ENCODE results near the gene SLC39A11. TPM values are rescaled to one million over a fixed set of nuclear protein-coding genes. Genes with fewer than 3 reads are reported as not detected.
A peak's percentile ranks its signal among the peaks of the same experiment; 100 is the strongest.

Gene SLC39A11
- total RNA-seq = 27.2 and 34.8 TPM in 2 replicates

DNA sequence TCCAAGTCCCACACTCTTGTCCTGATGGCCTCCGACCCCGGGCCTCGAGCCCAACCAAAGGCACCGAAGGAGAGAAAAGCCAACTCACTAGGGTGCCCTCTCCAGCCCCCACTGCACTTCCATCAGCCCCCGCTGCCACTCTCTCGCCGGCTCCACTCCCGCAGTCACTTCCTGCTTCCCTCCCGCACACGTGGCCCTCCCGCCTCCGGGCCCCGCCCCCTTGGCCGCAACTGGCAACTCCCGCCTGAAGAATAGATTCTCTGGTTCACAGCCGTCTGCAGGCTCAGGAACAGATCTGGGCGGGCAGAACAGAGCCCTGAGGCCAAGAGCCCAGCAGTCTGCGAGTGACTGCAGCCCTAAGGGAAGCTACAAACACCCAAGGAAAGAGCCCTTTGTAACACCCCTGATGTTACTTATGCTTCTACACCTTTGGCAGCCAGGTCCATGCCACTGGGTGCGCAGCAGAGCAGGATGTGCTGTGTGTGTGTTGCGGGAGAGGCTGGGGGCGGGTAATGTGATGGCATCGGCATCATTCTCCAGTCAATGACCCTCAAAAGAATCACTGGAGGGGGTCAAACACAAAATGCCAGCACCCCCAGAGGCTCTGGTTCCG lies at the start of gene SLC39A11:
TSS of gene SLC39A11 (minus strand) at position 166 of the 613 bp plus-strand sequence. CDS start 3,924 bp downstream, outside the sequence.
- Mint-ChIP-seq H3K36me3 (ENCODE audit: low read depth) (peaks cover 8% of the 10 kb centered on the region), H3K27ac (peak within 1 kb of the TSS; percentile 91), H3K4me3 (peak within 1 kb of the TSS; percentile 99), H3K4me1 (peaks cover 25% of the 10 kb centered on the region), H3K9me3 (no peaks in the 10 kb centered on the region), H3K27me3 (peaks cover 7% of the 10 kb centered on the region)
- peak; percentile 98 for ATAC-seq (ENCODE audit: low read depth)
- no peak for TF ChIP-seq CTCF (IDR thresholded peaks at IDR 0.05)
- ChIA-PET CTCF (no interaction called here), POLR2A (interaction anchor here (0.9 to 1.6 kb wide), 3 partner anchors 40 to 71 kb away, joined by 13 to 16 read pairs (median 13); no protein-coding TSS in a partner anchor)
- DNase-seq = peak; percentile 79
- intact Hi-C loops (cut with micrococcal nuclease) = loop anchor here (1.0 to 2.0 kb wide), 5 partner anchors 40 to 140 kb away; a partner anchor contains a TSS

GRCh38 chr17:73141411-73141810 lies 48.9 kb upstream of the SLC39A11 start:
- H3K9me3 Mint-ChIP-seq = peaks cover 18% of the 10 kb centered on the region
- peaks cover 5% of the 10 kb centered on the region for H3K4me1 Mint-ChIP-seq
- intact Hi-C loops (cut with micrococcal nuclease) = no loop called here
- H3K36me3 Mint-ChIP-seq (ENCODE audit: low read depth) = no peaks in the 10 kb centered on the region
- ATAC-seq (ENCODE audit: low read depth) (no peak), DNase-seq (no peak)
- POLR2A ChIA-PET = no interaction called here
- CTCF ChIA-PET = no interaction called here
- H3K4me3 Mint-ChIP-seq = no peak overlapping the region
- no peak for TF ChIP-seq CTCF (IDR thresholded peaks at IDR 0.05)
- no peak overlapping the region for H3K27ac Mint-ChIP-seq
- peaks cover 9% of the 10 kb centered on the region for H3K27me3 Mint-ChIP-seq

GRCh38 chr17:73140566-73140965 lies 48.1 kb upstream of the SLC39A11 start:
- H3K4me1 Mint-ChIP-seq = peaks cover 5% of the 10 kb centered on the region
- no peak for TF ChIP-seq CTCF (IDR thresholded peaks at IDR 0.05)
- POLR2A ChIA-PET = no interaction called here
- no peak for DNase-seq
- CTCF ChIA-PET = no interaction called here
- no peaks in the 10 kb centered on the region for H3K36me3 Mint-ChIP-seq (ENCODE audit: low read depth)
- peaks cover 14% of the 10 kb centered on the region for H3K9me3 Mint-ChIP-seq
- intact Hi-C loops (cut with micrococcal nuclease) = no loop called here
- H3K27ac Mint-ChIP-seq = no peak overlapping the region
- ATAC-seq (ENCODE audit: low read depth) = no peak
- peaks cover 9% of the 10 kb centered on the region for H3K27me3 Mint-ChIP-seq
- H3K4me3 Mint-ChIP-seq = no peak overlapping the region

DNA sequence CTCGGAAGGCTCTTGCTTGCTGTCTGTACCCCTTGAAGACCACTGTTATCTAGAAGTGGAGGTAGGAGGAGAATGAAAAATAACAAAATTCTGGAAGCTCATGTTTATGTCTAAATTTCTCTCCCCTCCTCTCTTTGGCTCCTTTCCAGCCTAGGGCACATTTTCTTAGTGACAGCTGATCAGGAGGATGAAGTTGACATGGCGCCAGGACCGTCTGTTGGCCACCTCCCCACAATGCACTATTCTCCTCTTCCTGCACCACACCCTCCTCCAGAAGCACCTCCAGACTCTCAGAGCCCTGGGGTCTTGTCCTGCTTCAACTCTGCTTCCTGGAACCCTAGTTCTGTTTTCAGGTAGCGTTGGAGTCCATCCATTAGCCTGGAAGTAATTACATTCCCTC lies 46.8 kb upstream of the SLC39A11 start:
- ATAC-seq (ENCODE audit: low read depth) (no peak), DNase-seq (no peak)
- H3K4me1 Mint-ChIP-seq = peaks cover 8% of the 10 kb centered on the region
- no peak overlapping the region for H3K27ac Mint-ChIP-seq
- ChIA-PET CTCF (interaction anchor here (1.2 kb wide), 1 partner anchor 17 kb away, joined by 3 read pairs; no protein-coding TSS in a partner anchor), POLR2A (no interaction called here)
- no peak for TF ChIP-seq CTCF (IDR thresholded peaks at IDR 0.05)
- no peak overlapping the region for H3K4me3 Mint-ChIP-seq
- H3K36me3 Mint-ChIP-seq (ENCODE audit: low read depth) = no peaks in the 10 kb centered on the region
- peaks cover 9% of the 10 kb centered on the region for H3K27me3 Mint-ChIP-seq
- peaks cover 5% of the 10 kb centered on the region for H3K9me3 Mint-ChIP-seq
- intact Hi-C loops (cut with micrococcal nuclease) = no loop called here

DNA sequence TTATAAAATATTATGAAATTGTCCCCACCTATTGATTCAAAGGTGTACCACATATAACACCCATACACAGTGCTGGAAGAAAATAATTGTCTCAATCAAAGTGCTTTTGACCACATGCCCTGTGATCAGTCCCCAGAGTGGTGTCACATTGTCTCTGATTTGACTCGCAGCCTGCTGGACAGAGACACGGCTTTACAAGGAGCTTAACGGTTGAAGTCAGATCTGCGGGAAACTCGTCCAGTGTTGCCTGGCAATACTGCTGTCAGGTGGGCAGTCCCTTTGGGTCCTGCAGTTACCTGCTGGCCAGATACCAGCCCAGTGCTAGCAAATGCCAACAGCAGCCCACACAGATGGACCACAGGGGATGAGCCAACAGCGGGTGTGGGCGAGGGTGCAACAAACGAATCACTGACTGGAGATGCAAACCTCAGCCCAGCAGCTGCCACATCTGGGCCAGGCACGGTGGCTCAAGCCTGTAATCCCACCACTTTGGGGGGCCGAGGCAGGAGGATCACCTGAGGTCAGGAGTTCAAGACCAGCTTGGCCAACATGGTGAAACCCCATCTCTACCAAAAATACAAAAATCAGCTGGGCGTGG lies 46.2 kb upstream of the SLC39A11 start:
- TF ChIP-seq CTCF (IDR thresholded peaks at IDR 0.05) = no peak
- Mint-ChIP-seq H3K27me3 (peaks cover 5% of the 10 kb centered on the region), H3K36me3 (ENCODE audit: low read depth) (no peaks in the 10 kb centered on the region), H3K4me1 (peaks cover 11% of the 10 kb centered on the region), H3K27ac (no peak overlapping the region), H3K9me3 (no peaks in the 10 kb centered on the region), H3K4me3 (no peak overlapping the region)
- ChIA-PET CTCF (interaction anchor here (1.2 kb wide), 1 partner anchor 17 kb away, joined by 3 read pairs; no protein-coding TSS in a partner anchor), POLR2A (no interaction called here)
- ATAC-seq (ENCODE audit: low read depth) (no peak), DNase-seq (no peak)
- intact Hi-C loops (cut with micrococcal nuclease) = no loop called here
